Breast epithelium (tissue), 4 donors: ENCODE measurements around the gene AMZ1. TPM values are rescaled to one million over a fixed set of nuclear protein-coding genes. Genes with fewer than 3 reads are reported as not detected.

ENCODE experiments used
- DNase-seq, 2 donors: peaks; one replicate each; pipeline ENCODE4 v3.0.0-alpha.2; 2019; ENCODE audit warnings: low spot score in 2 of 2
- H3K27ac ChIP-seq, 2 donors: fragments of 200-600 bp; sonication (generic) in 1 of 2; one replicate each; pipeline ENCODE4 v1.5.1; 2016 to 2019; ENCODE audit warnings: mild to moderate bottlenecking in 1 of 2
- H3K27me3 ChIP-seq, 2 donors: fragments of 200-600 bp; sonication (generic) in 1 of 2; one replicate each; pipeline versions ENCODE4 v1.5.1 to v1.6.0; 2017 to 2019; ENCODE audit warnings: control low read depth in 1 of 2, mild to moderate bottlenecking in 1 of 2
- H3K36me3 ChIP-seq: fragments of 200-600 bp; one replicate; pipeline ENCODE4 v1.5.1; 2019
- H3K4me1 ChIP-seq, 2 donors: fragments of 200-600 bp; sonication (generic); one replicate each; pipeline ENCODE4 v1.5.1; 2016 to 2019; ENCODE audit warnings: control low read depth in 1 of 2
- H3K4me3 ChIP-seq, 3 donors: fragments of 200-600 bp; sonication (generic); 1 replicate in 2 of 3; 2 replicates in 1 of 3; pipeline ENCODE4 v1.5.1; 2016 to 2019; ENCODE audit warnings: mild to moderate bottlenecking in 3 of 3, moderate library complexity in 2 of 3
- H3K9me3 ChIP-seq, 2 donors: fragments of 200-600 bp; sonication (generic) in 1 of 2; one replicate each; pipeline ENCODE4 v1.5.1; 2016 to 2019; ENCODE audit warnings: control low read depth in 1 of 2
- CTCF ChIP-seq, 3 donors: fragments of 450-650 bp; IDR thresholded peaks; one replicate each; pipeline ENCODE4 v1.5.1; 2016 to 2017; ENCODE audit warnings: antibody characterized with exemption in 3 of 3, mild to moderate bottlenecking in 3 of 3, moderate library complexity in 3 of 3
- POLR2A ChIP-seq: fragments of 450-650 bp; IDR thresholded peaks from one replicate; pipeline ENCODE4 v1.6.1; 2016; ENCODE audit warnings: antibody characterized with exemption, mild to moderate bottlenecking, moderate library complexity
- POLR2AphosphoS5 ChIP-seq, 3 donors: sonication (generic); formaldehyde crosslinking; IDR thresholded peaks; one replicate each; pipeline ENCODE4 v1.6.1; 2017; ENCODE audit warnings: antibody characterized with exemption in 3 of 3
- intact Hi-C: fragments of 100-400 bp; cut with DNase I; formaldehyde crosslinking; loops from one replicate; pipeline ENCODE4 v1.15.1; 2023; ENCODE audit warnings: low total_unique reads
- total RNA-seq, 3 donors: library from RNA; depleted of rRNA; stranded (reverse); fragments of >200 nt; gene quantifications; one replicate each; pipeline ENCODE4 v1.1.0, GENCODE V29; 2016

AMZ1 gene
- total RNA-seq, 3 donors from 2014 or later: 0.16 to 0.88 (median 0.33) TPM

- H3K27ac ChIP-seq: no peak overlapping the region
- no peak overlapping the region for H3K4me3 ChIP-seq
- no peak for DNase-seq
- H3K27me3 ChIP-seq: no peaks in the 10 kb centered on the region
- H3K4me1 ChIP-seq: no peaks in the 10 kb centered on the region
- no peaks in the 10 kb centered on the region for H3K9me3 ChIP-seq
- intact Hi-C loops: no loop called here
- TF ChIP-seq CTCF (IDR thresholded peaks at IDR 0.05) (no peak), POLR2A (no peak), POLR2AphosphoS5 (IDR thresholded peaks at IDR 0.05) (no peak)
- H3K36me3 ChIP-seq: no peaks in the 10 kb centered on the region
Measured at GRCh38 chr7:2652736-2653060, 35.3 kb upstream of the AMZ1 start.

- intact Hi-C loops: no loop called here
- no peaks in the 10 kb centered on the region for H3K36me3 ChIP-seq
Measured at GRCh38 chr7:2654059-2654458, 33.9 kb upstream of the AMZ1 start.

GRCh38 chr7:2655870-2656614 is 32.0 kb upstream of the AMZ1 start:
- Histone ChIP-seq H3K27me3 (no peaks in the 10 kb centered on the region), H3K36me3 (no peaks in the 10 kb centered on the region)
- intact Hi-C loops: no loop called here

More at GRCh38 chr7:2654059-2654458, 33.9 kb upstream of the AMZ1 start:
- no peak for TF ChIP-seq CTCF (IDR thresholded peaks at IDR 0.05)
- TF ChIP-seq POLR2A: no peak
- DNase-seq: no peak
- no peak overlapping the region for H3K27ac ChIP-seq
- H3K9me3 ChIP-seq: no peaks in the 10 kb centered on the region
- no peaks in the 10 kb centered on the region for H3K27me3 ChIP-seq
- no peaks in the 10 kb centered on the region for H3K4me1 ChIP-seq
- no peak overlapping the region for H3K4me3 ChIP-seq

GRCh38 chr7:2657208-2657607 is 30.8 kb upstream of the AMZ1 start:
- intact Hi-C loops: no loop called here

More at GRCh38 chr7:2655870-2656614, 32.0 kb upstream of the AMZ1 start:
- Histone ChIP-seq H3K27ac (no peak overlapping the region), H3K9me3 (no peaks in the 10 kb centered on the region), H3K4me3 (no peak overlapping the region), H3K4me1 (no peaks in the 10 kb centered on the region)
- TF ChIP-seq POLR2AphosphoS5 (IDR thresholded peaks at IDR 0.05): no peak
- TF ChIP-seq CTCF (IDR thresholded peaks at IDR 0.05): no peak
- no peak for TF ChIP-seq POLR2A
- DNase-seq: no peak

More at GRCh38 chr7:2657208-2657607, 30.8 kb upstream of the AMZ1 start:
- H3K27ac ChIP-seq: no peak overlapping the region
- no peaks in the 10 kb centered on the region for H3K4me1 ChIP-seq
- no peak overlapping the region for H3K4me3 ChIP-seq
- DNase-seq: no peak
- H3K36me3 ChIP-seq: no peaks in the 10 kb centered on the region
- TF ChIP-seq POLR2AphosphoS5 (IDR thresholded peaks at IDR 0.05): no peak
- no peak for TF ChIP-seq POLR2A
- TF ChIP-seq CTCF (IDR thresholded peaks at IDR 0.05): no peak
- H3K27me3 ChIP-seq: no peaks in the 10 kb centered on the region
- H3K9me3 ChIP-seq: no peaks in the 10 kb centered on the region
